Body of pancreas (tissue), 4 donors: ENCODE measurements around the gene FOXD4L3.
"Not testable (repeated sequence)": the region's sequence is repeated elsewhere in the genome, so short reads cannot be mapped to it uniquely, and the experiment has no call there.

ENCODE experiments used
- POLR2A ChIP-seq, 3 donors: fragments of 450-650 bp; IDR thresholded peaks; one replicate each; pipeline ENCODE4 v1.6.1; 2016; ENCODE audit warnings: antibody characterized with exemption in 3 of 3, mild to moderate bottlenecking in 2 of 3
- TF ChIP-seq, protein P1 (sequence below), 7 experiments: fragments of 450-650 bp in 4 of 7; fragments of 200-600 bp in 3 of 7; sonication (generic) in 3 of 7; IDR thresholded peaks; one replicate each; pipeline ENCODE4 v1.5.1; 2016 to 2019; ENCODE audit warnings: antibody characterized with exemption in 7 of 7

DNA sequence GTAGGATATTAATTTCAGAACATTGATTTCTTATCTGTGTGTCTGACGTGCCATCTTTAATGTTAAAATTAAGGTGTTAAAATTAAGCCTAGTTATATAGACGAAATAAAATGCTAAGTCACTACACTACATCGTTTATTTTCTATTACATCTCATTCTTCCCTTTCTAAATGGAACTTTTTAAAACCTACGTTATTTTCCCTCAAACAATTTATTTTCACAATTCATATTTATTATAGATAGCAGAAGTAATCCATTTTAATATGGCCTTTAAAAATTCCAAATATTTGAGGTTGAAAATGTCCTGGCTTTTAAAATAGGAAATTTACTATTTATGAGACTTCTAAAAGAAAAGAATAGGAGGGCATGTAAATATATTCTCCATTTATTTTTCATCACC is 2.1 kb downstream of the FOXD4L3 start:
- TF ChIP-seq, protein P1, sequence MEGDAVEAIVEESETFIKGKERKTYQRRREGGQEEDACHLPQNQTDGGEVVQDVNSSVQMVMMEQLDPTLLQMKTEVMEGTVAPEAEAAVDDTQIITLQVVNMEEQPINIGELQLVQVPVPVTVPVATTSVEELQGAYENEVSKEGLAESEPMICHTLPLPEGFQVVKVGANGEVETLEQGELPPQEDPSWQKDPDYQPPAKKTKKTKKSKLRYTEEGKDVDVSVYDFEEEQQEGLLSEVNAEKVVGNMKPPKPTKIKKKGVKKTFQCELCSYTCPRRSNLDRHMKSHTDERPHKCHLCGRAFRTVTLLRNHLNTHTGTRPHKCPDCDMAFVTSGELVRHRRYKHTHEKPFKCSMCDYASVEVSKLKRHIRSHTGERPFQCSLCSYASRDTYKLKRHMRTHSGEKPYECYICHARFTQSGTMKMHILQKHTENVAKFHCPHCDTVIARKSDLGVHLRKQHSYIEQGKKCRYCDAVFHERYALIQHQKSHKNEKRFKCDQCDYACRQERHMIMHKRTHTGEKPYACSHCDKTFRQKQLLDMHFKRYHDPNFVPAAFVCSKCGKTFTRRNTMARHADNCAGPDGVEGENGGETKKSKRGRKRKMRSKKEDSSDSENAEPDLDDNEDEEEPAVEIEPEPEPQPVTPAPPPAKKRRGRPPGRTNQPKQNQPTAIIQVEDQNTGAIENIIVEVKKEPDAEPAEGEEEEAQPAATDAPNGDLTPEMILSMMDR (IDR thresholded peaks at IDR 0.05) = not testable (repeated sequence)
- not testable (repeated sequence) for TF ChIP-seq POLR2A (IDR thresholded peaks at IDR 0.05)
